Loucy (cell line): ENCODE data around the gene FLRT2.

ENCODE experiments used
- H2AFZ ChIP-seq: fragments of 200-600 bp; sonication (generic); 2 replicates; pipeline ENCODE4 v1.6.0; 2016; ENCODE audit warnings: antibody characterized with exemption, mild to moderate bottlenecking, low read length, moderate library complexity
- H3F3A ChIP-seq: fragments of 200-600 bp; 2 replicates; pipeline ENCODE4 v1.6.0; 2016; ENCODE audit warnings: antibody characterized with exemption, low read depth, mild to moderate bottlenecking
- H3K27me3 ChIP-seq: fragments of 200-600 bp; sonication (generic); 2 replicates; pipeline ENCODE4 v1.6.1; 2014; ENCODE audit warnings: low read length, mild to moderate bottlenecking; ENCODE audit not compliant: insufficient read depth, poor library complexity, severe bottlenecking
- H3K36me3 ChIP-seq: fragments of 200-600 bp; sonication (generic); 2 replicates; pipeline ENCODE4 v1.6.1; 2016; ENCODE audit warnings: low read length; ENCODE audit not compliant: insufficient read depth
- H3K4me1 ChIP-seq: fragments of 200-600 bp; sonication (generic); 2 replicates; pipeline ENCODE4 v1.5.1; 2014; ENCODE audit warnings: low read length, mild to moderate bottlenecking; ENCODE audit not compliant: insufficient read depth, poor library complexity, severe bottlenecking
- H3K4me2 ChIP-seq: fragments of 200-600 bp; sonication (generic); 2 replicates; pipeline ENCODE4 v1.6.0; 2014; ENCODE audit warnings: antibody characterized with exemption, low read length, low read depth, mild to moderate bottlenecking; ENCODE audit not compliant: poor library complexity, severe bottlenecking
- H3K4me3 ChIP-seq: fragments of 200-600 bp; sonication (generic); 2 replicates; pipeline ENCODE4 v1.5.1; 2014; ENCODE audit warnings: low read length, mild to moderate bottlenecking, mixed read lengths; ENCODE audit not compliant: poor library complexity, severe bottlenecking
- H3K79me2 ChIP-seq: fragments of 200-600 bp; sonication (generic); 2 replicates; pipeline ENCODE4 v1.6.1; 2014; ENCODE audit warnings: low read length; ENCODE audit not compliant: insufficient read depth
- H3K9ac ChIP-seq: fragments of 200-600 bp; sonication (generic); 2 replicates; pipeline ENCODE4 v1.6.0; 2014; ENCODE audit warnings: mild to moderate bottlenecking, low read depth, low read length, moderate library complexity; ENCODE audit not compliant: poor library complexity, severe bottlenecking
- H3K9me2 ChIP-seq: fragments of 200-600 bp; sonication (generic); replicated peaks from 2 replicates; pipeline ENCODE4 v1.6.1; 2016; ENCODE audit warnings: low read depth, low read length, mixed read lengths
- H3K9me3 ChIP-seq: fragments of 200-600 bp; sonication (generic); 2 replicates; pipeline ENCODE4 v1.6.1; 2014; ENCODE audit warnings: mild to moderate bottlenecking, antibody characterized with exemption, low read length, low read depth; ENCODE audit not compliant: insufficient read depth
- H4K20me1 ChIP-seq: fragments of 200-600 bp; sonication (generic); 2 replicates; pipeline ENCODE4 v1.6.0; 2014; ENCODE audit warnings: antibody characterized with exemption, low read length, mild to moderate bottlenecking; ENCODE audit not compliant: insufficient read depth, poor library complexity, severe bottlenecking
- EZH2phosphoT487 ChIP-seq: fragments of 200-600 bp; IDR thresholded peaks from 2 replicates; pipeline ENCODE4 v1.6.1; 2018; ENCODE audit warnings: antibody characterized with exemption, mild to moderate bottlenecking, moderate library complexity, borderline replicate concordance
- TF ChIP-seq, protein P1 (sequence below): fragments of 200-600 bp; sonication (generic); conservative IDR thresholded peaks from 2 replicates; pipeline ENCODE4 v1.5.1; 2014; ENCODE audit warnings: mild to moderate bottlenecking, antibody characterized with exemption, low read length

Gene FLRT2

GRCh38 chr14:85580536-85581140 lies 50.7 kb downstream of the FLRT2 start:
- H3K9me2 ChIP-seq, result no peaks in the 10 kb centered on the region
- no peak overlapping the region for H3K4me2 ChIP-seq
- H3K36me3 ChIP-seq, result no peaks in the 10 kb centered on the region
- H4K20me1 ChIP-seq, result no peaks in the 10 kb centered on the region
- no peak overlapping the region for H3K4me3 ChIP-seq
- no peak overlapping the region for H3K9ac ChIP-seq
- no peak for TF ChIP-seq EZH2phosphoT487
- TF ChIP-seq, protein P1, sequence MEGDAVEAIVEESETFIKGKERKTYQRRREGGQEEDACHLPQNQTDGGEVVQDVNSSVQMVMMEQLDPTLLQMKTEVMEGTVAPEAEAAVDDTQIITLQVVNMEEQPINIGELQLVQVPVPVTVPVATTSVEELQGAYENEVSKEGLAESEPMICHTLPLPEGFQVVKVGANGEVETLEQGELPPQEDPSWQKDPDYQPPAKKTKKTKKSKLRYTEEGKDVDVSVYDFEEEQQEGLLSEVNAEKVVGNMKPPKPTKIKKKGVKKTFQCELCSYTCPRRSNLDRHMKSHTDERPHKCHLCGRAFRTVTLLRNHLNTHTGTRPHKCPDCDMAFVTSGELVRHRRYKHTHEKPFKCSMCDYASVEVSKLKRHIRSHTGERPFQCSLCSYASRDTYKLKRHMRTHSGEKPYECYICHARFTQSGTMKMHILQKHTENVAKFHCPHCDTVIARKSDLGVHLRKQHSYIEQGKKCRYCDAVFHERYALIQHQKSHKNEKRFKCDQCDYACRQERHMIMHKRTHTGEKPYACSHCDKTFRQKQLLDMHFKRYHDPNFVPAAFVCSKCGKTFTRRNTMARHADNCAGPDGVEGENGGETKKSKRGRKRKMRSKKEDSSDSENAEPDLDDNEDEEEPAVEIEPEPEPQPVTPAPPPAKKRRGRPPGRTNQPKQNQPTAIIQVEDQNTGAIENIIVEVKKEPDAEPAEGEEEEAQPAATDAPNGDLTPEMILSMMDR, result no peak
- peaks cover 9% of the 10 kb centered on the region for H3K4me1 ChIP-seq
- H3K27me3 ChIP-seq, result no peaks in the 10 kb centered on the region
- H3F3A ChIP-seq, result no peaks in the 10 kb centered on the region
- no peaks in the 10 kb centered on the region for H3K9me3 ChIP-seq
- H2AFZ ChIP-seq, result no peak overlapping the region
- no peaks in the 10 kb centered on the region for H3K79me2 ChIP-seq

GRCh38 chr14:85581691-85582090 lies 51.7 kb downstream of the FLRT2 start:
- TF ChIP-seq, protein P1, result no peak
- no peak for TF ChIP-seq EZH2phosphoT487
- no peaks in the 10 kb centered on the region for H3K9me3 ChIP-seq
- H3K4me1 ChIP-seq, result peaks cover 11% of the 10 kb centered on the region
- H2AFZ ChIP-seq, result no peak overlapping the region
- no peak overlapping the region for H3K4me3 ChIP-seq
- no peaks in the 10 kb centered on the region for H3K27me3 ChIP-seq
- H3K9ac ChIP-seq, result no peak overlapping the region
- H3K4me2 ChIP-seq, result no peak overlapping the region
- no peaks in the 10 kb centered on the region for H3K36me3 ChIP-seq
- H3K79me2 ChIP-seq, result no peaks in the 10 kb centered on the region
- H3F3A ChIP-seq, result no peaks in the 10 kb centered on the region
- H3K9me2 ChIP-seq, result no peaks in the 10 kb centered on the region
- H4K20me1 ChIP-seq, result no peaks in the 10 kb centered on the region

DNA sequence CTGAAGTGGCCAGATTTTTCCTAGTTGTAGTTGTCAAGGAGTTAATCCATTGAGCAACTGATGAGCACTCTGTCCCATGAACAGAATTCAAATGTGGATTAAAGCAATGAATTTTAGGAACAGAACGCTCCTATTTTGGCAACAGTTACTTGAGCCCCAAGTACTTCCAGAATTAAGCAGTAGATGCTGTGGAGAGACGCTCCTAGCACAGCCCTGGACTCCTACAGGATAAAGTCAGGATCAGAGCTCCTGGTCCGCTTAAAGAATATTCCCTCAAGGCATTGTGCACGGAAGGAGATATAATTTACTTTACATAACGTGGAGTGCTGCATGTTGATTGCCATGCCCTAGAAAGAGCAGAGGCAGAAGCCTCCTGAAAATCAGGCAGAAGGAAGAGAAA lies 53.4 kb downstream of the FLRT2 start:
- no peaks in the 10 kb centered on the region for H3K36me3 ChIP-seq
- H3K79me2 ChIP-seq, result no peaks in the 10 kb centered on the region
- no peak overlapping the region for H3K4me2 ChIP-seq
- H3F3A ChIP-seq, result no peaks in the 10 kb centered on the region
- H3K4me3 ChIP-seq, result no peak overlapping the region
- H4K20me1 ChIP-seq, result no peaks in the 10 kb centered on the region
- H2AFZ ChIP-seq, result no peak overlapping the region
- H3K9ac ChIP-seq, result no peak overlapping the region
- no peaks in the 10 kb centered on the region for H3K27me3 ChIP-seq
- TF ChIP-seq, protein P1, result no peak
- no peak for TF ChIP-seq EZH2phosphoT487
- no peaks in the 10 kb centered on the region for H3K9me3 ChIP-seq
- peaks cover 25% of the 10 kb centered on the region for H3K4me1 ChIP-seq
- no peaks in the 10 kb centered on the region for H3K9me2 ChIP-seq
